IMR-90 (cell line): ENCODE results near the gene CCDC28B. TPM values are rescaled to one million over a fixed set of nuclear protein-coding genes. Genes with fewer than 3 reads are reported as not detected.

Experiments
- ATAC-seq: fragments of 200-7000 bp; cut with Tn5 transposase; 2 replicates; pipeline ENCODE4 v1.9.1; 2020; ENCODE audit warnings: low read depth, mild to moderate bottlenecking, moderate library complexity
- BruUV-seq: library from RNA; stranded (reverse); fragments of 400-500 nt; replicated peaks from 2 replicates; lab custom pipeline; 2021; lab: Mats Ljungman, UMichigan
- CTCF ChIA-PET: fragments of 300-600 bp; formaldehyde crosslinking; extraction: SDS; loops from one replicate; lab custom pipeline; 2021; ENCODE audit warnings: antibody characterized with exemption; lab: Yijun Ruan, JAX
- POLR2A ChIA-PET: fragments of 300-600 bp; sonication (Branson Sonifier 250); formaldehyde crosslinking; loops from one replicate; lab custom pipeline; 2022; ENCODE audit warnings: antibody characterized with exemption; ENCODE audit not compliant: unreplicated experiment; lab: Charles Lee
- DNase-seq: peaks from one replicate; pipeline ENCODE4 v3.0.0; 2013
- H2AFZ ChIP-seq: replicated peaks from 2 replicates; pipeline ENCODE3; 2013; ENCODE audit warnings: low read length, mild to moderate bottlenecking; ENCODE audit not compliant: poor library complexity
- H2AK5ac ChIP-seq: 2 replicates; pipeline ENCODE4 v1.6.1; 2013; ENCODE audit warnings: low read depth, low read length, inconsistent platforms
- H2AK9ac ChIP-seq: replicated peaks from 2 replicates; pipeline ENCODE3; 2013; ENCODE audit warnings: mild to moderate bottlenecking, low read depth, low read length, moderate library complexity; ENCODE audit not compliant: poor library complexity
- H2BK120ac ChIP-seq: 2 replicates; pipeline ENCODE4 v1.6.1; 2013; ENCODE audit warnings: low read depth, low read length, inconsistent platforms
- H2BK15ac ChIP-seq: 3 replicates; pipeline ENCODE4 v1.6.1; 2013; ENCODE audit warnings: low read depth, low read length, inconsistent platforms
- H2BK20ac ChIP-seq: 2 replicates; pipeline ENCODE4 v1.6.1; 2013; ENCODE audit warnings: low read depth, mild to moderate bottlenecking, inconsistent platforms, low read length, moderate library complexity
- H2BK5ac ChIP-seq: 2 replicates; pipeline ENCODE4 v1.6.1; 2013; ENCODE audit warnings: mild to moderate bottlenecking, low read depth, low read length, inconsistent platforms; ENCODE audit not compliant: poor library complexity, severe bottlenecking
- H3K14ac ChIP-seq: replicated peaks from 2 replicates; pipeline ENCODE4 v1.6.1; 2013; ENCODE audit warnings: low read depth, low read length, inconsistent platforms
- H3K18ac ChIP-seq: 2 replicates; pipeline ENCODE4 v1.6.1; 2013; ENCODE audit warnings: low read depth, low read length, control low read depth
- H3K23ac ChIP-seq: 2 replicates; pipeline ENCODE4 v1.6.1; 2013; ENCODE audit warnings: low read depth, low read length, inconsistent platforms
- H3K27ac ChIP-seq: 2 replicates; pipeline ENCODE4 v1.5.1; 2013; ENCODE audit warnings: mild to moderate bottlenecking, control low read depth, low read length; ENCODE audit not compliant: insufficient read depth
- H3K27me3 ChIP-seq: 2 replicates; pipeline ENCODE4 v1.6.1; 2013; ENCODE audit warnings: low read length; ENCODE audit not compliant: control insufficient read depth, insufficient read depth
- H3K36me3 ChIP-seq: 2 replicates; pipeline ENCODE4 v1.6.1; 2013; ENCODE audit warnings: low read length, mixed read lengths; ENCODE audit not compliant: control insufficient read depth, insufficient read depth
- H3K4ac ChIP-seq: 2 replicates; pipeline ENCODE4 v1.6.1; 2013; ENCODE audit warnings: low read depth, low read length, inconsistent platforms
- H3K4me1 ChIP-seq: 2 replicates; pipeline ENCODE4 v1.6.1; 2013; ENCODE audit warnings: low read length, mixed read lengths; ENCODE audit not compliant: control insufficient read depth, insufficient read depth
- H3K4me2 ChIP-seq: 2 replicates; pipeline ENCODE4 v1.6.1; 2013; ENCODE audit warnings: low read depth, mild to moderate bottlenecking, control low read depth, low read length, moderate library complexity
- H3K4me3 ChIP-seq: 2 replicates; pipeline ENCODE4 v1.5.1; 2013; ENCODE audit warnings: low read depth, mild to moderate bottlenecking, control low read depth, low read length, moderate library complexity; ENCODE audit not compliant: insufficient read depth
- H3K56ac ChIP-seq: 2 replicates; pipeline ENCODE4 v1.6.1; 2013; ENCODE audit warnings: low read length, inconsistent platforms; ENCODE audit not compliant: insufficient read depth; ENCODE audit errors: extremely low read depth
- H3K79me1 ChIP-seq, 2 experiments: 2 replicates each; pipeline ENCODE4 v1.6.1; 2013; ENCODE audit warnings: low read length in 2 of 2, inconsistent platforms in 1 of 2, low read depth in 1 of 2
- H3K9ac ChIP-seq: 2 replicates; pipeline ENCODE4 v1.6.1; 2013; ENCODE audit warnings: low read depth, low read length, control low read depth
- H3K9me1 ChIP-seq: 2 replicates; pipeline ENCODE4 v1.6.1; 2013; ENCODE audit warnings: low read length, inconsistent platforms; ENCODE audit not compliant: insufficient read depth
- H3K9me3 ChIP-seq: 2 replicates; pipeline ENCODE4 v1.6.1; 2013; ENCODE audit warnings: low read length; ENCODE audit not compliant: control insufficient read depth, insufficient read depth
- H4K20me1 ChIP-seq: 2 replicates; pipeline ENCODE4 v1.6.1; 2013; ENCODE audit warnings: low read length, inconsistent platforms; ENCODE audit not compliant: insufficient read depth
- H4K5ac ChIP-seq: 2 replicates; pipeline ENCODE4 v1.6.1; 2013; ENCODE audit warnings: mild to moderate bottlenecking, low read depth, low read length, control low read depth
- H4K8ac ChIP-seq, 2 experiments: 2 replicates each; pipeline ENCODE4 v1.6.1; 2013; ENCODE audit warnings: low read depth in 2 of 2, low read length in 2 of 2, control low read depth in 1 of 2, inconsistent platforms in 1 of 2
- H4K91ac ChIP-seq: 2 replicates; pipeline ENCODE4 v1.6.1; 2013; ENCODE audit warnings: low read depth, low read length, inconsistent platforms; ENCODE audit not compliant: insufficient read depth
- CEBPB ChIP-seq: IDR thresholded peaks from 2 replicates; pipeline ENCODE4 v1.6.1; 2012; ENCODE audit warnings: low read depth, low read length, improper control_type of control experiment
- FOS ChIP-seq: fragments of 150-350 bp; IDR thresholded peaks from 2 replicates; pipeline ENCODE4 v1.6.1; 2016; ENCODE audit warnings: low read depth, low read length
- NFE2L2 ChIP-seq: fragments of 150-350 bp; IDR thresholded peaks from 2 replicates; pipeline ENCODE4 v1.6.1; 2016; ENCODE audit warnings: low read depth, mild to moderate bottlenecking, low read length
- POLR2A ChIP-seq: IDR thresholded peaks from 2 replicates; pipeline ENCODE4 v1.6.1; 2012; ENCODE audit warnings: mild to moderate bottlenecking, low read depth, low read length
- USF2 ChIP-seq: fragments of 150-350 bp; IDR thresholded peaks from 2 replicates; pipeline ENCODE4 v1.6.1; 2017; ENCODE audit warnings: mild to moderate bottlenecking, antibody characterized with exemption, low read length, low read depth
- WGBS, 2 experiments: methylation state at CpG; one replicate each; pipeline versions ENCODE4 v1.1.5 to v1.1.7; 2013; ENCODE audit warnings: missing lambda C conversion rate in 2 of 2; ENCODE audit not compliant: insufficient read length in 1 of 2; ENCODE audit errors: extremely low coverage in 2 of 2; 5-methylcytosine and 5-hydroxymethylcytosine counted together
- dilution Hi-C: fragments of 300-500 bp; cut with HindIII; formaldehyde crosslinking; loops from one replicate; pipeline ENCODE4 v1.14.3; 2018; ENCODE audit warnings: low sequenced_read_pairs; ENCODE audit not compliant: unreplicated experiment
- in situ Hi-C: fragments of 300-500 bp; cut with MboI; formaldehyde crosslinking; loops from 3 replicates; pipeline ENCODE4 v1.14.3; 2019; ENCODE audit warnings: low sequenced_read_pairs, inconsistent platforms, mixed read lengths
- intact Hi-C: fragments of 100-400 bp; cut with micrococcal nuclease; formaldehyde crosslinking; loops from 2 replicates; pipeline ENCODE4 v1.10.0; 2022
- polyA plus RNA-seq, 3 experiments: library from polyadenylated mRNA; depleted of rRNA; stranded (reverse); fragments of >200 nt; gene quantifications; 2 replicates each; pipeline ENCODE4 v1.2.3, GENCODE V29; 2012; ENCODE audit warnings: low replicate concordance in 1 of 3
- total RNA-seq: library from RNA; depleted of rRNA; stranded (reverse); fragments of >200 nt; gene quantifications from 2 replicates; pipeline ENCODE4 v1.2.3, GENCODE V29; 2012

The CCDC28B gene
- total and polyA plus RNA-seq, 2 of the 4 experiments (the other 2 are of a cell fraction), result 17.2 to 18.4 TPM

- peak overlapping the region; percentile 72 for H4K91ac ChIP-seq
These were observed 47.1 kb downstream of the CCDC28B start for GRCh38 chr1:32247452-32247851.

More at GRCh38 chr1:32247452-32247851, 47.1 kb downstream of the CCDC28B start:
- H2BK120ac ChIP-seq, result peak overlapping the region; percentile 86
- no peak overlapping the region for H3K4me3 ChIP-seq
- H2BK5ac ChIP-seq, result peak overlapping the region; percentile 42
- peaks cover 11% of the 10 kb centered on the region for H3K9me1 ChIP-seq
- H3K18ac ChIP-seq, result peak overlapping the region; percentile 45
- no peak overlapping the region for H3K4me2 ChIP-seq
- H3K27me3 ChIP-seq, result no peaks in the 10 kb centered on the region; the same call in 1 of the 2 replicates
- H3K4me1 ChIP-seq, result peaks cover 18% of the 10 kb centered on the region
- ChIA-PET POLR2A (interaction anchor here (0.6 kb wide), 1 partner anchor 69 kb away, joined by 3 read pairs; no protein-coding TSS in a partner anchor), CTCF (interaction anchor here (1.1 to 1.5 kb wide), 3 partner anchors 32 to 76 kb away, joined by 3 to 6 read pairs (median 3); no protein-coding TSS in a partner anchor)
- no peak for ATAC-seq
- intact Hi-C loops (no loop called here), in situ Hi-C loops (no loop called here), dilution Hi-C loops (no loop called here)
- H3K4ac ChIP-seq, result peak overlapping the region; percentile 94
- H3K23ac ChIP-seq, result no peak overlapping the region
- H3K14ac ChIP-seq, result peak overlapping the region; percentile 76; the same call in 1 of the 2 replicates
- H3K36me3 ChIP-seq, result no peaks in the 10 kb centered on the region
- no peak overlapping the region for H3K9ac ChIP-seq
- H2AK5ac ChIP-seq, result peak overlapping the region; percentile 77; the same call in 1 of the 2 replicates
- no peak overlapping the region for H3K56ac ChIP-seq
- WGBS, 2 experiments, result 67% methylated on average over 3 of the region's 12 CpGs; no CpG with 5 or more reads in 1 of the 2 experiments
- H2BK15ac ChIP-seq, result peak overlapping the region; percentile 81; the same call in 1 of the 3 replicates
- H2AFZ ChIP-seq, result peak overlapping the region; percentile 84
- no peak for TF ChIP-seq USF2
- no peak for TF ChIP-seq NFE2L2
- no peak for TF ChIP-seq POLR2A
- no peak for TF ChIP-seq CEBPB
- no peak for TF ChIP-seq FOS
- DNase-seq, result no peak
- peak overlapping the region; percentile 54; the same call in 1 of the 2 replicates for H3K27ac ChIP-seq
- no TSS peak for BruUV-seq
- peak overlapping the region; percentile 27; the same call in 1 of the 2 replicates for H4K5ac ChIP-seq
- H2AK9ac ChIP-seq, result peak overlapping the region; percentile 84
- H2BK20ac ChIP-seq, result peak overlapping the region; percentile 81
- no peaks in the 10 kb centered on the region for H3K9me3 ChIP-seq
- H3K79me1 ChIP-seq, result peaks cover 0 to 5% of the 10 kb centered on the region in 2 experiments; a peak in 2 of 4 replicates
- no peaks in the 10 kb centered on the region for H4K20me1 ChIP-seq
- peak overlapping the region; percentile 58 to 70; a peak in 3 of 4 replicates for H4K8ac ChIP-seq
